ENCODE results near the gene IL17RE. TPM values are rescaled to one million over a fixed set of nuclear protein-coding genes. Genes with fewer than 3 reads are reported as not detected.

IL17RE gene
- total and polyA plus RNA-seq, 2 experiments from 2014 or later: 1.1 to 3.4 TPM

DNA sequence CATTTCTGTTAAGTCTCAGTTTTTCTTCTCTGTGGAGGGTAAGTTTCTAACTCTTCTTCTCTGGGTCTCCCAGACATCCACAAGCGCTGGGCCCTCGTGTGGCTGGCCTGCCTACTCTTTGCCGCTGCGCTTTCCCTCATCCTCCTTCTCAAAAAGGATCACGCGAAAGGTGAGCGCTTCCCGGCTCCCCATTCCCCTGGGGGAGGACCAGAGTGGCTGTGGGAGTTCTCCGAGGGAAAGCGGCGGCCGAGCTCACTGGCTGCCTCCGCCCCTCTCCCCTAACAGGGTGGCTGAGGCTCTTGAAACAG is 29.8 kb downstream of the IL17RE start:
- H3K4me1 ChIP-seq (ENCODE audit: insufficient read depth): peaks cover 5% of the 10 kb centered on the region
- Mint-ChIP-seq H3K4me3 (peak overlapping the region; percentile 89), H3K36me3 (ENCODE audit: low read depth) (peaks cover 16% of the 10 kb centered on the region), H3K27me3 (ENCODE audit: insufficient read depth, low read depth, poor library complexity) (peaks cover 11% of the 10 kb centered on the region), H3K27ac (no peak overlapping the region), H3K4me1 (peaks cover 10% of the 10 kb centered on the region), H3K9me3 (peaks cover 12% of the 10 kb centered on the region; the same call in 2 of the 3 replicates)
- peak overlapping the region; percentile 93 for H3K4me2 ChIP-seq
- 0 out of 2 replicates have a peak, but pooled peaks cover 5% of the 10 kb centered on the region for H3F3A ChIP-seq (replicated peaks; ENCODE audit: low read depth)
- 0 out of 2 replicates have a peak overlapping the region, but pooled peaks have one; percentile 39 for H3K27ac ChIP-seq (ENCODE audit: low read depth)
- peaks cover 8% of the 10 kb centered on the region; the same call in 1 of the 2 replicates for H3K27me3 ChIP-seq (ENCODE audit: insufficient read depth)
- no peaks in the 10 kb centered on the region for H4K20me1 ChIP-seq (replicated peaks; ENCODE audit: insufficient read depth)
- no peak for TF ChIP-seq EZH2 (IDR thresholded peaks at IDR 0.05; ENCODE audit: low read depth, unreplicated experiment)
- no peak for TF ChIP-seq NANOG (IDR thresholded peaks at IDR 0.05; ENCODE audit: borderline replicate concordance)
- peak overlapping the region; percentile 95 for H2AFZ ChIP-seq
- H3K36me3 ChIP-seq (ENCODE audit: insufficient read depth): peaks cover 6% of the 10 kb centered on the region; the same call in 1 of the 2 replicates
- no peak for DNase-seq (ENCODE audit: low spot score)
- ATAC-seq: no peak; the same call in 2 of the 3 replicates
- H3K79me2 ChIP-seq (replicated peaks; ENCODE audit: insufficient read depth): no peaks in the 10 kb centered on the region; the same call in 1 of the 2 replicates
- H3K9me2 ChIP-seq (ENCODE audit: insufficient read depth): no peaks in the 10 kb centered on the region
- H3K4me3 ChIP-seq: peak overlapping the region; percentile 85

DNA sequence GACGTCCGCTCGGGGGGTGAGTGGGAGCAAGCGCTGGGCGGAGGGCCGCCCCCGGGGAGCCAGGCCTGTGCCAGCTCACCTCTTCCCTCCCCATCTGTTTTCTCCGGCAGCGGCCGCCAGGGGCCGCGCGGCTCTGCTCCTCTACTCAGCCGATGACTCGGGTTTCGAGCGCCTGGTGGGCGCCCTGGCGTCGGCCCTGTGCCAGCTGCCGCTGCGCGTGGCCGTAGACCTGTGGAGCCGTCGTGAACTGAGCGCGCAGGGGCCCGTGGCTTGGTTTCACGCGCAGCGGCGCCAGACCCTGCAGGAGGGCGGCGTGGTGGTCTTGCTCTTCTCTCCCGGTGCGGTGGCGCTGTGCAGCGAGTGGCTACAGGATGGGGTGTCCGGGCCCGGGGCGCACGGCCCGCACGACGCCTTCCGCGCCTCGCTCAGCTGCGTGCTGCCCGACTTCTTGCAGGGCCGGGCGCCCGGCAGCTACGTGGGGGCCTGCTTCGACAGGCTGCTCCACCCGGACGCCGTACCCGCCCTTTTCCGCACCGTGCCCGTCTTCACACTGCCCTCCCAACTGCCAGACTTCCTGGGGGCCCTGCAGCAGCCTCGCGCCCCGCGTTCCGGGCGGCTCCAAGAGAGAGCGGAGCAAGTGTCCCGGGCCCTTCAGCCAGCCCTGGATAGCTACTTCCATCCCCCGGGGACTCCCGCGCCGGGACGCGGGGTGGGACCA is 30.4 kb downstream of the IL17RE start:
- H3K9me3 Mint-ChIP-seq: peaks cover 12% of the 10 kb centered on the region; the same call in 2 of the 3 replicates
- Histone ChIP-seq H2AFZ (peak overlapping the region; percentile 95), H3K4me2 (peak overlapping the region; percentile 93), H3K4me3 (peak overlapping the region; percentile 85), H4K20me1 (replicated peaks; ENCODE audit: insufficient read depth) (no peaks in the 10 kb centered on the region), H3K4me1 (ENCODE audit: insufficient read depth) (peaks cover 5% of the 10 kb centered on the region), H3K79me2 (replicated peaks; ENCODE audit: insufficient read depth) (no peaks in the 10 kb centered on the region; the same call in 1 of the 2 replicates), H3K36me3 (ENCODE audit: insufficient read depth) (peaks cover 6% of the 10 kb centered on the region; the same call in 1 of the 2 replicates), H3F3A (replicated peaks; ENCODE audit: low read depth) (0 out of 2 replicates have a peak, but pooled peaks cover 5% of the 10 kb centered on the region), H3K27ac (ENCODE audit: low read depth) (no peak overlapping the region), H3K27me3 (ENCODE audit: insufficient read depth) (peaks cover 8% of the 10 kb centered on the region; the same call in 1 of the 2 replicates), H3K9me2 (ENCODE audit: insufficient read depth) (no peaks in the 10 kb centered on the region)
- no peak for TF ChIP-seq ZNF114 (CRISPR knock-in tag; IDR thresholded peaks at IDR 0.05)
- TF ChIP-seq POLR2AphosphoS5 (IDR thresholded peaks at IDR 0.05; ENCODE audit: low read depth): no peak
- no peak for TF ChIP-seq STAT1 (IDR thresholded peaks at IDR 0.05; ENCODE audit: unreplicated experiment)
- TF ChIP-seq, protein P1, sequence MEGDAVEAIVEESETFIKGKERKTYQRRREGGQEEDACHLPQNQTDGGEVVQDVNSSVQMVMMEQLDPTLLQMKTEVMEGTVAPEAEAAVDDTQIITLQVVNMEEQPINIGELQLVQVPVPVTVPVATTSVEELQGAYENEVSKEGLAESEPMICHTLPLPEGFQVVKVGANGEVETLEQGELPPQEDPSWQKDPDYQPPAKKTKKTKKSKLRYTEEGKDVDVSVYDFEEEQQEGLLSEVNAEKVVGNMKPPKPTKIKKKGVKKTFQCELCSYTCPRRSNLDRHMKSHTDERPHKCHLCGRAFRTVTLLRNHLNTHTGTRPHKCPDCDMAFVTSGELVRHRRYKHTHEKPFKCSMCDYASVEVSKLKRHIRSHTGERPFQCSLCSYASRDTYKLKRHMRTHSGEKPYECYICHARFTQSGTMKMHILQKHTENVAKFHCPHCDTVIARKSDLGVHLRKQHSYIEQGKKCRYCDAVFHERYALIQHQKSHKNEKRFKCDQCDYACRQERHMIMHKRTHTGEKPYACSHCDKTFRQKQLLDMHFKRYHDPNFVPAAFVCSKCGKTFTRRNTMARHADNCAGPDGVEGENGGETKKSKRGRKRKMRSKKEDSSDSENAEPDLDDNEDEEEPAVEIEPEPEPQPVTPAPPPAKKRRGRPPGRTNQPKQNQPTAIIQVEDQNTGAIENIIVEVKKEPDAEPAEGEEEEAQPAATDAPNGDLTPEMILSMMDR (conservative IDR thresholded peaks at IDR 0.05; ENCODE audit: low read depth in 2 of 2): peak; percentile 57 to 61
- no peak for TF ChIP-seq ZNF331 (CRISPR knock-in tag; IDR thresholded peaks at IDR 0.05; ENCODE audit: low read depth)
- TF ChIP-seq CREB1 (CRISPR knock-in tag; IDR thresholded peaks at IDR 0.05; ENCODE audit: low read depth): peak; percentile 67
- TF ChIP-seq, protein P2, sequence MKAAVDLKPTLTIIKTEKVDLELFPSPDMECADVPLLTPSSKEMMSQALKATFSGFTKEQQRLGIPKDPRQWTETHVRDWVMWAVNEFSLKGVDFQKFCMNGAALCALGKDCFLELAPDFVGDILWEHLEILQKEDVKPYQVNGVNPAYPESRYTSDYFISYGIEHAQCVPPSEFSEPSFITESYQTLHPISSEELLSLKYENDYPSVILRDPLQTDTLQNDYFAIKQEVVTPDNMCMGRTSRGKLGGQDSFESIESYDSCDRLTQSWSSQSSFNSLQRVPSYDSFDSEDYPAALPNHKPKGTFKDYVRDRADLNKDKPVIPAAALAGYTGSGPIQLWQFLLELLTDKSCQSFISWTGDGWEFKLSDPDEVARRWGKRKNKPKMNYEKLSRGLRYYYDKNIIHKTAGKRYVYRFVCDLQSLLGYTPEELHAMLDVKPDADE (IDR thresholded peaks at IDR 0.05): no peak
- TF ChIP-seq JUNB (IDR thresholded peaks at IDR 0.05; ENCODE audit: unreplicated experiment): no peak
- peaks cover 17% of the 10 kb centered on the region for H3K36me3 Mint-ChIP-seq (ENCODE audit: low read depth)
- peak overlapping the region; percentile 89 for H3K4me3 Mint-ChIP-seq
- DNase-seq (ENCODE audit: low spot score): peak; percentile 88
- no peak overlapping the region for H3K27ac Mint-ChIP-seq
- H3K4me1 Mint-ChIP-seq: peaks cover 10% of the 10 kb centered on the region
- ATAC-seq: peak; percentile 86
- H3K27me3 Mint-ChIP-seq (ENCODE audit: insufficient read depth, low read depth, poor library complexity): peaks cover 11% of the 10 kb centered on the region
